ENCODE results near the gene ANO8. TPM values are rescaled to one million over a fixed set of nuclear protein-coding genes. Genes with fewer than 3 reads are reported as not detected.

Gene ANO8
- total and polyA plus RNA-seq, 11 donors: 4.8 to 11.0 (median 7.9) TPM

DNA sequence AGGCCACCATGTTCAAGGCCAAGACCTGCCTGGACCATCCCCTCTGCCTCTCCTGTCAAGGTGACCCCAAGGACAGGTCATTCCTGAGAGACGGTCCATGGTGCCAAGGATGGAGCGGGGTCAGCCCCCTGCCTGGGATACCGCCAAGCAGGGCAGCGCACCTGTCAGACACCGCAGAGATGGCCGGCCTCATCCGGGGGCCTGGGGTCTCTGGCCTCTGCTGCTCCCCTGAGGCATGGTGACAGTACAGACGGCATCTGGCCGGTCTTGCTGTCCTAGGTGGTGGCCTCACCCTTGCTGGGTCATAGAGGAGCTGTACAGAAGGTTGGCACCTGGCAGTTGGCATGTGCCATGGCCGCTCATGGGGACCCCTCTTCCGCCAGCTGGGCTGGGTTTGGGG, 14.2 kb downstream of the ANO8 start:
- peaks cover 0 to 64% (median 46%) of the 10 kb centered on the region in 9 donors for H3K36me3 ChIP-seq
- no peak overlapping the region for H3K27ac ChIP-seq
- TF ChIP-seq POLR2A (IDR thresholded peaks at IDR 0.05): no peak
- TF ChIP-seq, protein P1, sequence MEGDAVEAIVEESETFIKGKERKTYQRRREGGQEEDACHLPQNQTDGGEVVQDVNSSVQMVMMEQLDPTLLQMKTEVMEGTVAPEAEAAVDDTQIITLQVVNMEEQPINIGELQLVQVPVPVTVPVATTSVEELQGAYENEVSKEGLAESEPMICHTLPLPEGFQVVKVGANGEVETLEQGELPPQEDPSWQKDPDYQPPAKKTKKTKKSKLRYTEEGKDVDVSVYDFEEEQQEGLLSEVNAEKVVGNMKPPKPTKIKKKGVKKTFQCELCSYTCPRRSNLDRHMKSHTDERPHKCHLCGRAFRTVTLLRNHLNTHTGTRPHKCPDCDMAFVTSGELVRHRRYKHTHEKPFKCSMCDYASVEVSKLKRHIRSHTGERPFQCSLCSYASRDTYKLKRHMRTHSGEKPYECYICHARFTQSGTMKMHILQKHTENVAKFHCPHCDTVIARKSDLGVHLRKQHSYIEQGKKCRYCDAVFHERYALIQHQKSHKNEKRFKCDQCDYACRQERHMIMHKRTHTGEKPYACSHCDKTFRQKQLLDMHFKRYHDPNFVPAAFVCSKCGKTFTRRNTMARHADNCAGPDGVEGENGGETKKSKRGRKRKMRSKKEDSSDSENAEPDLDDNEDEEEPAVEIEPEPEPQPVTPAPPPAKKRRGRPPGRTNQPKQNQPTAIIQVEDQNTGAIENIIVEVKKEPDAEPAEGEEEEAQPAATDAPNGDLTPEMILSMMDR (IDR thresholded peaks at IDR 0.05): no peak
- no peaks in the 10 kb centered on the region for H3K9me3 ChIP-seq
- DNase-seq (no peak), ATAC-seq (no peak)
- no peak overlapping the region for H3K4me3 ChIP-seq
- H3K4me1 ChIP-seq: peaks cover 0 to 8% (median 0%) of the 10 kb centered on the region in 12 donors
- no peaks in the 10 kb centered on the region for H3K27me3 ChIP-seq
- WGBS, 4 donors: 82 to 100% (median 87%) methylated on average over 1 to 11 of the region's 11 CpGs
- intact Hi-C loops (cut with DNase I): no loop called here

DNA sequence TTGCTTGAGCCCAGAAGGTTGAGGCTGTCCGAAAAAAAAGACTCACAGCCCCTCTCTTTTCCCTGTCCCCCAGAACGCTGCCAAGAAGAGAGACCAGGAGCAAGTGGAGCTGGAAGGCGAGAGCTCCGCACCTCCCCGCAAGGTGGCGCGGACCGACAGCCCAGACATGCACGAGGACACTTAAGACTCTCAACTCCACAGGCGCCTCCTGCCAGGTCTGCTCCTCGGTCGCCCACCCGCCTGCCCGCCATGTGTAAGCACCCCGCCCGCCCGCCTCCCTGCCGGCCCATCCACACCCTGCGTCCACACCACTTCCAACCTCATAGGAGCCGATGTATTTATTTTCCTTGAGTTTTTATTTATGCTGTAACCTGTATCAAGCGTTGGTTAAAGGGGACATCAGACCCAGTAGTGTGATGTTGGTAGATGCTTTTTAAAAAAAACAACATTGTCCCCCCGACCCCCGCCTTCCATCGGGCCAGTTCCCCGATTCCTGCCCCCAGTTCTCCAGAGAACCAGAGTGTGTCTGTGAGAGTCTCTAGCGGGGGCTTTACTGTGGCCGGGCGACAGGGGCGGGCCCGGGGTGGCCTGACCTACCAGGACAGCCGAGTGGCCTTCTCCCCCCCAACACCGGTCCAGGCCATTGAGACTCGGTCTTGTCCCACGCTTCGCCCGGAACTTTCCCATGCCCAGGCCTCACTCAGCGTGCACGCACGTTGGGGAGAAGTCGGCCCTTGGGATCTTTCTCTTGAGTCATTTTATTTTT, 15.0 kb downstream of the ANO8 start:
- no peak for DNase-seq
- TF ChIP-seq, protein P1 (IDR thresholded peaks at IDR 0.05): no peak
- no peak for TF ChIP-seq POLR2A (IDR thresholded peaks at IDR 0.05)

DNA sequence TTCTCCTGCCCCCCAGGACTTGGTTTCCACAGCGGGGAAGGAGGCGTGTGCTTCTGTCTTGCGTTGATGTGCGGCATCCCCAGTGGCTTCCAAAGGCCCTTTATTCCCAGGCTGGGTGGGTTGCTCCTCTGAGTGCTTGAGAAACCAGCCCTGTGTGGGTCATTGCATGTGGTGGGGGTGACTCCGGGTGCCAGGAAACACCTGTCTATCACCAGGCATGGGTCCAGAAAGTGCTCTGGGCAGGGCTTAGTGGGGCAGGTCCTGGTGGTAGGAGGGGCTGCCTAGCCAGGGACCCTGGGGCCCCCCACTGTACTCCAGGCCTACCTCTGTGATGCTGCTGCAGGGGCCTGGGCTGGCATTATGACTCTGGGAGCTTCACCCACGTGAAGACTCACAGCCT, 15.7 kb downstream of the ANO8 start:
- 77 to 80% (median 79%) methylated on average over 6 of the region's 6 CpGs for WGBS, 4 donors
- intact Hi-C loops (cut with DNase I): no loop called here
- ATAC-seq (no peak), DNase-seq (no peak)
- Histone ChIP-seq H3K27me3 (no peaks in the 10 kb centered on the region), H3K4me1 (peaks cover 0 to 8% (median 0%) of the 10 kb centered on the region in 12 donors), H3K4me3 (no peak overlapping the region), H3K36me3 (peaks cover 0 to 77% (median 59%) of the 10 kb centered on the region in 9 donors), H3K27ac (no peak overlapping the region), H3K9me3 (no peaks in the 10 kb centered on the region)
- TF ChIP-seq POLR2A (IDR thresholded peaks at IDR 0.05): no peak
- TF ChIP-seq, protein P1 (IDR thresholded peaks at IDR 0.05): no peak

More for the DNA sequence above, 15.0 kb downstream of the ANO8 start:
- ATAC-seq: no peak
- peaks cover 0 to 70% (median 52%) of the 10 kb centered on the region in 9 donors for H3K36me3 ChIP-seq
- intact Hi-C loops (cut with DNase I): no loop called here
- no peak overlapping the region for H3K4me3 ChIP-seq
- H3K27me3 ChIP-seq: no peaks in the 10 kb centered on the region
- H3K4me1 ChIP-seq: peaks cover 0 to 8% (median 0%) of the 10 kb centered on the region in 12 donors
- H3K9me3 ChIP-seq: no peaks in the 10 kb centered on the region
- 90 to 95% (median 93%) methylated on average over 40 of the region's 40 CpGs for WGBS, 4 donors
- no peak overlapping the region for H3K27ac ChIP-seq

DNA sequence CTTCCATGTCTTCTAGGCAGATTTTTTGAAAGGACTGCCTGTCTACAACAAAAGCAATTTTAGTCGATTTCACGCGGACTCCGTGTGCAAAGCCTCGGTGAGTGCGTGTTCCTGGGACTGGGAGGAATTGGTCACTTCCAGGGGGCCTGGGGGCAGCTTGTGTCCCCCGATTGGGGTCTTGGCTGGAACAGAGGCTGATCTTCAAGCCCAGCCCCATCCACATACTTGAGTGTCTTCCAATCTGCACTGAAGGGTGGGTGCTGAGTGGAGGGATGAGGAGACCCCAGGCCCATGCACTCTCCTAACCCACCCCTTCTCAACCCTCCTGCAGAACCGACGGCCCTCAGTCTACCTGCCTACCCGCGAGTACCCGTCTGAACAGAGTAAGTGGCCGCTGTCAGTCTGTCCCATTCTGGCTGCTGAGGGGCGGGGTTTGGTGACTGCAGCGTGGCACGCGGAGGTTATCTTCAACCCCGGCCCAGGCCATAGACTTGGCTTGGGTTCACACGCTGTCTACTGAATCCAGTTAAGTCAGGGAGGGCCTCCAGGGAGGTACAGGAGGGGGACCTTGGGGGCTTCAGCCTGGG, 20.6 kb downstream of the ANO8 start:
- no peaks in the 10 kb centered on the region for H3K27me3 ChIP-seq
- H3K4me3 ChIP-seq: no peak overlapping the region
- H3K4me1 ChIP-seq: peaks cover 0 to 26% (median 17%) of the 10 kb centered on the region in 12 donors
- WGBS, 4 donors: 84 to 93% (median 90%) methylated on average over 18 to 19 of the region's 19 CpGs
- ATAC-seq: no peak
- DNase-seq: no peak
- no peak overlapping the region for H3K27ac ChIP-seq
- TF ChIP-seq POLR2A (IDR thresholded peaks at IDR 0.05): no peak
- TF ChIP-seq, protein P1 (IDR thresholded peaks at IDR 0.05): no peak
- no peaks in the 10 kb centered on the region for H3K9me3 ChIP-seq
- peaks cover 0 to 49% (median 38%) of the 10 kb centered on the region in 9 donors for H3K36me3 ChIP-seq
- intact Hi-C loops (cut with DNase I): no loop called here
